ENCODE data around the gene EXD1.

GRCh38 chr15:41219381-41219780 lies 11.2 kb downstream of the EXD1 start:
- no peak for TF ChIP-seq CTCF (conservative IDR thresholded peaks at IDR 0.05; ENCODE audit: low read length)
- TF ChIP-seq EZH2phosphoT487 (IDR thresholded peaks at IDR 0.05; ENCODE audit: borderline replicate concordance, low read depth, low read length) = no peak

Data from OCI-LY7 (cell line).